Esophagus (tissue), 2 donors: ENCODE results near the gene TSPAN33. TPM values are rescaled to one million over a fixed set of nuclear protein-coding genes. Genes with fewer than 3 reads are reported as not detected.
"Not testable (repeated sequence)": the region's sequence is repeated elsewhere in the genome, so short reads cannot be mapped to it uniquely, and the experiment has no call there.

Experiments used
- H3K27ac ChIP-seq, 2 donors: one replicate each; pipeline ENCODE4 v1.5.1; 2013; ENCODE audit warnings: low read depth in 2 of 2, mild to moderate bottlenecking in 2 of 2, inconsistent platforms in 1 of 2, low read length in 1 of 2, moderate library complexity in 1 of 2
- H3K27me3 ChIP-seq, 2 donors: one replicate each; pipeline ENCODE4 v1.6.1; 2013; ENCODE audit warnings: low read length in 2 of 2, control low read depth in 1 of 2, mild to moderate bottlenecking in 1 of 2; ENCODE audit not compliant: insufficient read depth in 2 of 2, control insufficient read depth in 1 of 2
- H3K36me3 ChIP-seq, 2 donors: one replicate each; pipeline ENCODE4 v1.6.1; 2013; ENCODE audit warnings: low read length in 1 of 2; ENCODE audit not compliant: control insufficient read depth in 2 of 2, insufficient read depth in 2 of 2
- H3K4me1 ChIP-seq, 2 donors: one replicate each; pipeline ENCODE4 v1.6.1; 2013; ENCODE audit warnings: low read length in 1 of 2; ENCODE audit not compliant: control insufficient read depth in 2 of 2, insufficient read depth in 2 of 2
- H3K4me3 ChIP-seq, 2 donors: one replicate each; pipeline ENCODE4 v1.5.1; 2013; ENCODE audit warnings: low read length in 2 of 2, mild to moderate bottlenecking in 2 of 2, low read depth in 1 of 2, moderate library complexity in 1 of 2
- H3K9me3 ChIP-seq, 2 donors: one replicate each; pipeline ENCODE4 v1.6.1; 2013; ENCODE audit warnings: mild to moderate bottlenecking in 2 of 2, low read depth in 1 of 2, low read length in 1 of 2, moderate library complexity in 1 of 2; ENCODE audit not compliant: control insufficient read depth in 2 of 2, insufficient read depth in 1 of 2
- WGBS, 2 donors: extraction: QIAGEN DNeasy Blood & Tissue Kit; methylation state at CpG; one replicate each; pipeline ENCODE4 v1.1.7; 2013; 5-methylcytosine and 5-hydroxymethylcytosine counted together
- polyA plus RNA-seq, 2 donors: library from polyadenylated mRNA; stranded (reverse); fragments of 200-250 nt; gene quantifications; one replicate each; pipeline ENCODE4 v1.2.3, GENCODE V29; 2013
- donor health status: healthy with polysubstance abuse.
- donor health status: Bipolar disorder and iron deficiency.

TSPAN33 gene
- polyA plus RNA-seq, 2 donors, result 1.8 to 3.8 TPM

- Histone ChIP-seq H3K4me3 (peak overlapping the region in 1 of 2 donors; percentile 40), H3K4me1 (peaks cover 0 to 3% of the 10 kb centered on the region in 2 donors), H3K27ac (no peak overlapping the region), H3K27me3 (no peaks in the 10 kb centered on the region), H3K9me3 (no peaks in the 10 kb centered on the region), H3K36me3 (no peaks in the 10 kb centered on the region)
- WGBS, 2 donors, result 30 to 47% methylated on average over 20 of the region's 20 CpGs
These were observed 23.9 kb downstream of the TSPAN33 start for GRCh38 chr7:129168231-129169021.

GRCh38 chr7:129169171-129169671 lies 24.7 kb downstream of the TSPAN33 start:
- WGBS, 2 donors, result 3% methylated on average over 34 to 47 of the region's 47 CpGs
- H3K27me3 ChIP-seq, result no peaks in the 10 kb centered on the region
- H3K4me1 ChIP-seq, result peaks cover 0 to 3% of the 10 kb centered on the region in 2 donors
- H3K36me3 ChIP-seq, result no peaks in the 10 kb centered on the region
- H3K4me3 ChIP-seq, result peak overlapping the region; percentile 40 to 49
- no peak overlapping the region for H3K27ac ChIP-seq
- H3K9me3 ChIP-seq, result no peaks in the 10 kb centered on the region

GRCh38 chr7:129169686-129170440 lies 25.4 kb downstream of the TSPAN33 start:
- Histone ChIP-seq H3K36me3 (no peaks in the 10 kb centered on the region), H3K27ac (no peak overlapping the region), H3K4me3 (peak overlapping the region; percentile 40 to 49), H3K4me1 (peaks cover 0 to 3% of the 10 kb centered on the region in 2 donors), H3K9me3 (no peaks in the 10 kb centered on the region), H3K27me3 (no peaks in the 10 kb centered on the region)
- WGBS, 2 donors, result 62 to 63% methylated on average over 16 of the region's 16 CpGs

GRCh38 chr7:129170441-129171021 lies 26.0 kb downstream of the TSPAN33 start:
- Histone ChIP-seq H3K27ac (no peak overlapping the region), H3K4me3 (no peak overlapping the region), H3K4me1 (peaks cover 0 to 3% of the 10 kb centered on the region in 2 donors), H3K27me3 (no peaks in the 10 kb centered on the region), H3K9me3 (no peaks in the 10 kb centered on the region), H3K36me3 (no peaks in the 10 kb centered on the region)
- WGBS, 2 donors, result 92 to 95% methylated on average over 11 of the region's 11 CpGs

GRCh38 chr7:129173861-129174260 lies 29.4 kb downstream of the TSPAN33 start:
- 95 to 96% methylated on average over 7 of the region's 7 CpGs for WGBS, 2 donors
- H3K27ac ChIP-seq, H3K9me3 ChIP-seq, H3K4me3 ChIP-seq, H3K36me3 ChIP-seq, H3K4me1 ChIP-seq, H3K27me3 ChIP-seq: not testable (repeated sequence)

GRCh38 chr7:129176916-129177710 lies 32.6 kb downstream of the TSPAN33 start:
- H3K27me3 ChIP-seq, result no peaks in the 10 kb centered on the region
- H3K4me1 ChIP-seq, result no peaks in the 10 kb centered on the region
- H3K4me3 ChIP-seq, result no peak overlapping the region
- 35 to 37% methylated on average over 11 of the region's 11 CpGs for WGBS, 2 donors
- H3K36me3 ChIP-seq, result no peaks in the 10 kb centered on the region
- no peak overlapping the region for H3K27ac ChIP-seq
- H3K9me3 ChIP-seq, result no peaks in the 10 kb centered on the region

GRCh38 chr7:129184981-129185670 lies 40.6 kb downstream of the TSPAN33 start:
- H3K9me3 ChIP-seq, result no peaks in the 10 kb centered on the region
- H3K36me3 ChIP-seq, result no peaks in the 10 kb centered on the region
- H3K4me3 ChIP-seq, result no peak overlapping the region
- no peaks in the 10 kb centered on the region for H3K27me3 ChIP-seq
- peak overlapping the region; percentile 67 to 68 for H3K27ac ChIP-seq
- 48 to 52% methylated on average over 6 of the region's 6 CpGs for WGBS, 2 donors
- peaks cover 0 to 8% of the 10 kb centered on the region in 2 donors for H3K4me1 ChIP-seq

GRCh38 chr7:129186749-129187260 lies 42.3 kb downstream of the TSPAN33 start:
- Histone ChIP-seq H3K4me3 (no peak overlapping the region), H3K9me3 (no peaks in the 10 kb centered on the region), H3K36me3 (no peaks in the 10 kb centered on the region), H3K27ac (no peak overlapping the region), H3K27me3 (no peaks in the 10 kb centered on the region), H3K4me1 (peaks cover 0 to 8% of the 10 kb centered on the region in 2 donors)
- WGBS, 2 donors, result 91 to 94% methylated on average over 6 of the region's 6 CpGs
